ENCODE measurements around the gene DDX24.
A peak's percentile ranks its signal among the peaks of the same experiment; 100 is the strongest.

The DDX24 gene

DNA sequence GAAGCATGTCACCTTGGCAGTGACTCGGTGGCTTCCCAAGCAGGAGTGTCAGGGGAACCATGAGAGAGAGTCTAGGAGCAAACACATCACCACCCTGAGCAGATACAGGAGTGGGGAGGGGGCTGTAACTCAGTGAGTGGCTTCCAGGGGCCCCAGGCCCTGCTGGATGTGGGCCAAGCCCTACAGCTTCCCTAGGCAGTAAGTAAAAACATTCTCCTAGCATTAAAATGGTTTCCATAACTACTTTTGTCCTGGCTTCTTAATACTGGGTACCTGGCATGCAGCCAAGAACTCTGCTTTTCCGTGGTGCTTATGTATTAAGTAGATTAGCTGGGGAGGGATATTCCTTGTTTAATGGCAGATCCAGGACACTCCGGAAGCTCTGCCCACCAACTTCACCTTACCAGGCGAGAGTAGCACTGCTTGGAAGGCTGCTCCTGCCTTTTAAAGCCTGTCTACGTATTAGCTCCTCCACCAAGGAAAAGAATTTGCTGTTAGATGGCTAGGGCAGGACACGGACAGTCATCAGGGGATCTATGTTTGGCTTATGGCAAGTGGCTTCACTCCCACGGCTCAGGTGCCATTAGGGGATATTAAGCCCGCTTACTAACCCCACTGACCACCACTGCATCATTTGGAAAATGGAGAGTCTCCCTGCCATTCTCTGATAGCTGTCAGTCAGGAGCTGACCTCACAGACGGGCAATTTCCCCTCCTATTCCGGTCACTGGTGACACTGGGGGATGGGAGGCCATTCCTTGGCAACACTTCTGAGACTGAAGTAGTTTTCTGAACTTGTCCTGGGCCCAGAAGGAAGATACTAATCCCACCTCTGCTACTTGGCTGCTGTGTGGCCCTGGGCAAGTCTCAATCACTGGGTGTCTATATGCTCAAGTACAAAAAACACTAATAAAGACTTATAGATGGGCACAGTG is 32.0 kb downstream of the DDX24 start:
- DNase-seq (ENCODE audit: low read depth in 2 of 2) = no peak

DNA sequence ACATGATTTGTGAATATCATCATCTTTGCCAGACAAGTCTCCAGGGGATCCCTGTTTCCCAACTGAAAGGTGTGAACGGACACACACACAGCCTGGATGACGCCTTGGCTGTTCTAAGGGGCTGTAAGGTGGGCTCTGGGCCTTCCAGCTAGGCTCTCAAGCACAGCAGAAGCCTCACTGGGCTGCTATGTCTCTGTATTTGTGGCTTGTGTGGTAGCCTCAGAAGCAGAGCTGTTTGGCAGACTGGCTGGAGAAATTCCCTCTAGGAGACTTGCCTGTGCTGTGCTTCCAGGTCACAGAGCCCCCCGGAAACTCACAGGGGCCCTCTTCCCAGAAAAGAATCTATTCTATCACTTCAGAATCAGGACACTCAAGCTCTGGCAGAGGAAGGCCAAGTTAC is 33.4 kb downstream of the DDX24 start:
- DNase-seq (ENCODE audit: low read depth in 2 of 2) = no peak

DNA sequence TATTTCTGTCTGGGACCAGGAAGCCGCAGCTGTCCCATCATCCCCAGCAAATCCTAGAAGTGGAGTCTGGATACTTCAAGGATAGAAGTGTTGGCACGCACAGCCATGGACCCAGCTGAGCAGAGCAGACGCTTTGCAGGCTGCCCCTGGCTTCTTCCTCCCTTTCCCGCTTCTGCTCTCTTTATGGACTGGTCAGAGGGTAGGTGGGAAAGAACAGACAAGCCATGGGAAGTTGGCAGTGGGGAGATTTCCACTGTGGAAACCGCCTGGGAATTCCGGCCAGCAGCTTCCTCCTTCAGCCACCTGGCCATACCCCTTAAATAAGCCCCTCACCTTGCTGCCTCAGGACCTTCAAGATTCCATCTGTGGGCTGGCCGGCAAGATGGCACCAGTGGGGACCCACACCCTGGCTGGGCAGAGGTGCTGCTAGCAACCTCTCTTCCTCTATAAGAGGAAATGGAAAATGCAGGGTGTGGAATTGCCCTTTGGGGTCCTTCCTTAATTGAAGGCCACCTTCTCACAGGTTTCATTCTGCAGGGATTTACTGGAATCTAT is 34.2 kb downstream of the DDX24 start:
- no peak for DNase-seq (ENCODE audit: low read depth in 2 of 2)

DNA sequence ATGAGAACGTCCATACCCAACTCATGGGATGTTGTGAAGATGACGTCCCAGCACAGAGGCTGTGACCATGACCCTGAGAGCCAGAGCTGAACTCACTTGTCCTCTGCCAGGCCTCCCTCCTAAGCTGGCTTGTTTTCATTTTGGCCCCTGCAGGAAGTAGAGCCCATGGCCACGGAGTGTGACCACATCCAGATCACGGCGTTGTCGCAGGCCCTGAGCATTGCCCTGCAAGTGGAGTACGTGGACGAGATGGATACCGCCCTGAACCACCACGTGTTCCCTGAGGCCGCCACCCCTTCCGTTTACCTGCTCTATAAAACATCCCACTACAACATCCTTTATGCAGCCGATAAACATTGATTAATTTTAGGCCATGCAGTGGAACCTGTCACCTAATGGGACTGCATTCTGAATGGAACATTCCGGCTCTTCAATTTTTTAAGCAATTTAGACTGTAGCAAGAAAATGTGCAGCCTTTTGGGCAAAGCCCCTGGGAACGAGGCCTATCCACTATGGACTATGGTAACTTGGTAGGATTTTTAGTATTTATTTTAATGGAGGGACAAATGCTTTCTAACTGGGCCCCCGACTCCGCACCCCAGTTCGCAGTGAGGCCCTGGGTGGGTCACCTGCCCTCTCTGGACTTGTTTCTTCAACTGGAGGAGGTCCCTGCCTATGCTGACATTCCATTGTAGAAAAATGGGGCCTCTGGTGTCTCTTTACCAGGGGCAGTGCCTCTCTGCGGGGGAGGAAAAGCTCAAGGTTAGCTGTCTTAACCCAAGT is 35.2 kb downstream of the DDX24 start:
- no peak for DNase-seq (ENCODE audit: low read depth in 2 of 2)

DNA sequence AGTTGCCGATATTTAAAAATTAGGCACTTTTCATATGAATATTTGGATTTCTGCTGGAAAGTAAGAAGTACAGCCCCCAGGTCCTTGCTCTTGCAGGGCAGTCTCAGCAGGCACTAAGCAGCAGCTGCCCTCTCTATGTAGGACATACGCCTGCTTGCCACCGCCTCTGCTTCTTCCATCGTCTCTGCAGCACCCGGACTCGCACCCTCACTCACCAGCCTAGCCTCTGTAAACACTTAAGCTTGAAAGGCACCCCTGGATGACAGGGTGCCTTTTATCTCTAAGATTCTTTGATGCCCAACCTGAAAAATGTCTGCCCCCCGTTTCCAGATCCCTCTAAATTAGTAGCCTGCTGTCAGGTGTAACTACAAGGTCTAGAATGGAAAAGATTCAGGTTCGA is 35.9 kb downstream of the DDX24 start:
- DNase-seq (ENCODE audit: low read depth in 2 of 2) = no peak

DNA sequence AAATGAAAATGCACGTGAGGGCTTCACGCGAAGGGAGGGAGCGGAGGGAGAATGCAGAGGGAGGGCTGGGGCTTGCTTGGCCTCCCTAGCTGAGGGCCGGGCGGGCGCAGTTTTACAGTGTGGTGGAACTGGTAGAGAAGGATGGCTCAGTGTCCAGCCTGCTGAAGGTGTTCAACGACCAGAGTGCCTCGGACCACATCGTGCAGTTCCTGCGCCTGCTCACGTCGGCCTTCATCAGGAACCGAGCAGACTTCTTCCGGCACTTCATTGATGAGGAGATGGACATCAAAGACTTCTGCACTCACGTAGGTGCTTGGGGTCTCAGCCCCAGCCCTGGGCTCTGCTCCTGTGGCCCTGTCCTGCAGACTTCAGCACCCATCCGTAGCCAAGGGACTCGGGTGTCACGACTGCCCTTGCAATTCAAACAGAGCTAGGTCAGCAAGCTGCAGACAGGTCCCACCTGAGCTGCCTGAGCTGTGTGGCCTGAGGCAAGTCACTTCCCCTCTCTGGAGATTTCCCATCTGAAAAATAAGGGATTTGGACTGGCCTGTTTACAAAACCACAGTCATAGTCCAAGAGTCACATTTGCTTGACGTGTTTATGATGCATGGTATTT is 36.4 kb downstream of the DDX24 start:
- no peak for DNase-seq (ENCODE audit: low read depth in 2 of 2)

DNA sequence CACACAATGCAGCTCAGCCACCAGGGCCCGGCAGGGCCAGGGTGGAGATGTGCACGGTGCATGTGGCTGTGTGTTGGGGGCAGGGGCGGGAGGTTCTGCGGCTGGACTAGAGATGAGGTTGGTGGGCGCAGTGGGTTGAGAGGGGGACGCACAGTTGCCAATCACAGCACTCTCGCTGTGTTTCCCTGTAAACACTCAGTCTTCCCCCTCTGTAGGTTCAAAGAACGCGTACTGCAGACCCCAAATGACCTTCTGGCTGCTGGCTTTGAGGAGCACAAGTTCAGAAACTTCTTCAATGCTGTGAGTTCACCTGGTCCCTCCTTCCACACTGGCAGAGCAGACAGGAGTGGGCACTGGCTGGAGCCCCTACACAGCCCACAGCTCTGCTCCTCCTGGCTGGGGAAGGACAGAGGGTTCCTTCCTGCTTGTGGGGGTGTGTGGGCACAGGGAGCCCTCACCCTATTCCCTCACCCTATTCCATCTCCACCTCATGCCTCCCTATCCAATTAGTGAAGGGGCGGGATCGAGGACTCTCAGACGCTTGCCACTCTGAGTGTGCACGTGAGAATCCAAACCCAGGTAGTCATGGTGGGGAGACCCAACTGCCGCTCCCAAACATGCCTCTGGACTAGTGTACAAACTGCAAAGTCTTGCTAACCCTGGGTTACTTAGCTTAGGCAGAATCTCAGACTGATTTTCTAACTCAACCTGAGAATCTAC is 37.1 kb downstream of the DDX24 start:
- no peak for DNase-seq (ENCODE audit: low read depth in 2 of 2)

DNA sequence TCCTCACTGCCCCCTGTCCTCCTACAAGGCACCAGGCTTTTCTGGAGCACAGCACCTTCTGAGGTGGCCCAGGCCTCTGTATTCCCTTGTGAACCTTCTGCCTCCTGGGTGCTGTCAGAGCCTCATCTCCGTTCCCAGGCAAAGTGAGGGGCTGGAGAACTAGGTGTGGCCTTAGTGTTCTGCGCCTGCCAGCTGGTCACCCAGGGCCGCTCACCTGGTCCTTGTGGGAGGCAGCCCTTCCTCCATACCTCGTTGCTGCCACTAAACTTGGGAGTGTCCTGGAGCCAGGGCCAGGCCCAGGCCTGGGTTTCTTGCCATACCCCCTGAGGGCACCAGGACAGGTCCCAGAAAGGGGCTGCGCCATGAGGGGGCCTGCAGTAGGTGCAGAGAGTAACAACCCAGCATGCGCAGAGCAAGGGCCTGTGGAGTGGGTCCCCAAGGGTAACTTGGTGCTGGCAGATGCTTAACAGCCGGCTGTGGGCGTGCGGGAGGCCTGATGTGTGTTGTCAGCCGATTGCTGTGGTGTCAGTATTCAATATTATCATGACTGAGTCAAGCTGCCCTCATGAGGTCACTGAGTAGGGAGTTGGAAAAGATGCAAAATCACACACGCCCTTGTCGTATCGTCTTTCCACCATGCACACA is 37.8 kb downstream of the DDX24 start:
- no peak for DNase-seq (ENCODE audit: low read depth in 2 of 2)

DNA sequence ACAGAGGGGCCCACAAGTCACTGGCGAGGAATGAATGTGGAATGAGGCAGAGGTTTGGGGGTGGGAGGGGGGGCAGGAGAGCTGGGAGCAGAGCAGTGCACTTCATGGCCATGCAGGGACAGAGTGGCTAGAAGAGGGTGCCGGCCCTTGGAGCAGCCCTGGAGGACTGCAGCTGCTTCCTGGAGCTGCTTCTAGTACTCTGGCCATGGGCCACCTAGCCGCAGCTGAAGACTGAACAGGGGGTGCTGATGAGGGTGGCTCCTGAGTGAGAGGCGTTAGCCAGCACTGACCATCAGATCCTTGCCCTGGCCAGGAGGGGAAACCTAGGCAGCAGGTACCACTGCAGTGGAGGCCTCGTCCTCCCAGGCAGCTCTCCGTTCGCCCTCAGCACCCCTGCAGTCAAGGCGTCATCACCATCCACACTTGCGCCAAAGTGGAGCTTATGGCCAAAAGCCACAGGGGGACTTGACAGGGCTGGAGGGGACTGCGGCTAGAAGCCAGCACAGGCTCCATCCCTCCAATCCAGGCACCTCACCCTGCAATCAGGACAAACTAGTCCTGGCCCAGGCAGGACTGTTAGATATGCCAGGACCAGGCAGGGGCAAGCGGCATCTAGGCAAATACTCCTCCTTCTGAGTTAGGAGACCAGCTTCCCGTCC is 38.4 kb downstream of the DDX24 start:
- no peak for DNase-seq (ENCODE audit: low read depth in 2 of 2)

DNA sequence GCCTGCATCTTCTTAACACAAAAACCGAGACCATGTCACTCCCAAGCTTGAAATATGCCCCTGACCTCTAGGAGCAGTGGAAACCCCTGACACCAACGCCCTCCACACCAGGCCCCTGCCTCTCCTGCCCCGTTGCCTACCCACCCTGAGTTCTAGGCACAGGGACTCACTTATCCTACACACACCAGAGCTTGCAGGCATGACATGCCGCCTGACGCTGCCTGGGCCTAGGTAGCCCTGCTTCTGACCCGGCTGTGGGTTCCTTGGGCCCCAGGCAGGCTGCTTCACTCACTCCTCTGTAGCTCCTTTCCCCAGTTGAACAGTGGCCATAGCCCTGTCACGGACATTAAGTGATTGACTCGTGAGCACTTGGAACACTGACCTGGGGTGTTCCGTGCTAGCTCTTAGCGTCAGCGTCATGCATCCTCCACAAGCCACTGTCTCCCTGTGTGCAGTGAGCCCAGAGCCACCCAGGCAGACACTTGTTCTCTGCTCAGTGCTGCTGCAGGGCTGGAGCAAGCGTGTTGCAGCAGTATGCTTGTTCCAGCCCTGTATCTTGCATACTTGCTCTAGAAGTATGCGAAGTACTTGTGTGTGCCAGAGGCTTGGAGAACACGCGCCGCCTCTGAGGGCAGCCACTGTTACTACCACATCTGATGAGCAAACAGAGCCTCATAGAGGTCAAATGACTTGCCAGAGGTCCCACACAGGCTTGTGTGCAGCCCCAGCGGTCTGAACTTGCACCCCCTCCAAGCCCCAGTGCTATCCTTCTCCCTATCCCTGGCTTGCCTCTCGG is 39.3 kb downstream of the DDX24 start:
- DNase-seq (ENCODE audit: low read depth in 2 of 2) = no peak

DNA sequence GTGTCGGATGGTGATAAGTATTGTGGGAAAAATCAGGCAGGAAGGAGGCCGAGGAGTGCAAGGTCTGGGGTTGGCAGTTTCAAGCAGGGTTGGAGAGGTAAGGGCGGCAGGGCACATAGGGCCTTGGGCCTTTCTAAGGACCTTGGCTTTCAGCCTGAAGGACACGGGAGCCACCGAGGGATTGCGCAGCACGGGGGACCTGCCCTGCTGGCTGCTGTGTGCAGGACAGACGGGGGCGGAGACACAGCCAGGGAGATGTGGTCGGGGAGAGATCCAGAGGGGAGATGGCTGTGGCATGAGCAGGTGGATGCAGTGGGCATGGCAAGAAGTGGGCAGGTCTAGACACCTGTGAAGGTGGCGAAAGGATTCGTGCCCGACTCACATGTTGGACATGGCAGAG is 40.2 kb downstream of the DDX24 start:
- no peak for DNase-seq (ENCODE audit: low read depth in 2 of 2)

DNA sequence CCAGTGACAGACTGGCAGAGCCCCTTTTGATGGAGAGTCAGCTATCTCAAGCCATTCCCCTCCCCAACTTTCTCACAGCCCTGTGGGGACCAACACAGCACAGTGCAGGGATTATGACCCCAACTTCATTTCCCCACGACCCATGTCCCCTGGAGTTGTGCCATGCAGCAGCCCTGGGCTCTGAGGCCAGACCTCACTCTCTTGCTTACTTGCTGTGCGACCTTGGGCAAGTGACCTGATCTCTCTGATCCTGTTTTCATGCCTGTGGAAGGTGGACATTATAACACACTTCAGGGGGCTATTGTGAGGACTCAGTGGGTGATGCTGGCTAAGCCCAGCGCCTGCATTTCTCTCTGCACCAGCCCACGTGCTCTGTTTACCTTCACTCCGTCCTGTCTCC is 40.8 kb downstream of the DDX24 start:
- DNase-seq (ENCODE audit: low read depth in 2 of 2) = no peak

DNA sequence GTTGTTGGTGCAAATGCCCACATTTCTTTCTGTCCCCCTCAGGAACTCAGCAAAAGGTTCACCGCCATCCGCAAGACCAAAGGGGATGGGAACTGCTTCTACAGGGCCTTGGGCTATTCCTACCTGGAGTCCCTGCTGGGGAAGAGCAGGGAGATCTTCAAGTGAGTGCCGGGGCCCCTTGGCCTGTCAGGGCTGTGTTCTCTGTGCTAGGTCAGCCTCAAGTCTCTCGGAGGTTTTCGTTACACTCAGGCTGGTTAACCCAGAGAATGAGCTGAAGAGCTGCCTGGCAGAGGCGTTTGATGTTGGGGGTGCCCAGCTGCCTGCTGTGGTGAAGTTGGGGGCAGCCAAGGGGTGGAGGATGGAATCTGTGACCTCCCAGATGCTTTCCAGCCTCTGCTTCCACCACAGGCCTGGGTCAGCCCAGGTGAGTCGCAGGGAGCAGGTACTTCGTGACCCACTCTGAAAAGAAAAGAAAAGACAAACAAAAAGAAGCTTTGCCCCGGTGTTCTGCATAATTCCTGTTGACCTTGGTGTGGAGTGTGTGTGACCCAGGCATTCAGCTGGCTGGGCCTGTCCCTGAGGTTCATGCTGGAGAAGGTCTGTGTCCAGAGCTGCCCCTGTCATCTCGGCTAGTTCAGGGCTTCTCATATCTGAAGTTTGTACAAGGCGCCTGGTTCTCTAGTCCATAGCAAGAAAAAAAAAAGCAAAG is 41.9 kb downstream of the DDX24 start:
- DNase-seq (ENCODE audit: low read depth in 2 of 2) = no peak

DNA sequence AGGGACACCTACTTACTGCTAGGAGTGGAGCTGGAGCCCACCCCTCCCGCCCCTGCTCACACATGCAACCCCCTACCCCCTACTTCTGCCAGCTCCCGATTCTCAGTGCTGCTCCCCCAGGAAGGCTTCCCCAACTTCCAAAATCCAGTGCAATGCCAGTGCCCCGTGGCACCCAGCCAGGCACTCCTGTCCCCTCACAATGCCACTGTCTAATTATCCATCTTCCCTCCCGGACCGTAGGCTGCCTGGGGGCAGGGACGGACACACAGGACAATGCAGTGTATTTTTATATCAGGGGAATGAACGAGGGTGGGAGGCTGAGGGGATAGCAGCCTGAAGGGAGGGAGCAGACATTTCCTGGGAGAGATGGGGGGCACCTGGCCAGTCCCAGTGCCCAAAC is 42.5 kb downstream of the DDX24 start:
- no peak for DNase-seq (ENCODE audit: low read depth in 2 of 2)

DNA sequence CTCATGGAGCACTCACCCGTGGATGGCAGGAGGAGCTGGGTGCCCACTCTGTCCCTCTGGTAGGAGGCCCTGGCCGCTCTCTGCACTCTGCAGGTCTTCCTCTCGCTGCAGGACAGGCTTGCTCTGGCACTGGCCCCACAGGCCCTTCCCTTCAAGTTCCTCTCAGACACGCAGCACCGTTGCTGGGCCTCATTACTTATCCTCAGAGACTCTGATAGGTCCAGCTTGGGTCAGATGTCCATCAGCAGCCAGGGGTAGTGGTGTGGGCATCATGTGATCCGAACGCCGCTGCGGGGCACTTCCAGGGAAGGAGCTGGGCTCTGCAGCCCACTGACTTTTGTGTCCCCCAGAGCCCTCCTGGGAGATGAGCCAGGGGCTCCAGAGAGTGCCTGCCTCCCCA is 43.0 kb downstream of the DDX24 start:
- no peak for DNase-seq (ENCODE audit: low read depth in 2 of 2)

DNA sequence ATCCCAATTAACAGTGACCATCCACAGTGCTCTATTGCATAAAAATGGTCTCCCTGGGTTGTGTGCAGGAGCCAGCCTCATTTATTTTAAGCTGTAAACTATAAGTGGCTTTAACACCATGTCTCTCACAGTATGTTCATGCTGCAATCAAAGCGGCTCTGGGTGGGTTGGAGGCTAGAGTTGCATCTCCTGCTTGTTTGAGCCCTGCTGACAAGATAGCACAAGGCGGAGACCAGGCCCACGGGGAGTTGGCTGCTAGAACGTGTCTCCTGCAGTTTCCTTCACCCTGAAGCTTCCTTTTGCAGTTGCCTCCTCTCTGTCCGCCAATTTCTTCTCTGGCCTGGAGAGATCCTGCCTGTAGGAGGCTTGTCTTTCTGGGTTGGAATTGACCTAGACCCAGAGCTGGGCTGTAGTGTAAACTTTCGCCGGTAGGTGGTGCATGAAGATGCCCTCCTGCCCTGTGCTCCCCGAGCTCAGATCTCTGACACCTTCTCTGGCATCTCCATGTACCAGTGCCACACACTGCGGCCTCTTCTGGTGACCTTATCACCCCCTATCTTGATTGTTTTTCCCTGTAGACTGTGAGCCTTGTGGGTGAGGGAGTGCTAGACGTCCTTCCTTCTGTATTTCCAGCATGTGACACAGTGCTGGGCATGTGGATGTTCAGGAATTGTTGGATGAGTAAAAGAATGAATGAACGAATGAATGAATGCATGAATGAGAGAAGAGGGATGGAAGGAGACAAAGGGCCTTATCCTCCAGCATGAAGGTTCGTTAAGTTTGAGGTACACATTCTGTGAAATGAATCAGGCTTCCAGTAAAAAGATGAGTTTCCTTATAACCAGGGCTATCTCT is 44.5 kb downstream of the DDX24 start:
- peak; percentile 56 to 77 for DNase-seq (ENCODE audit: low read depth in 2 of 2)

DNA sequence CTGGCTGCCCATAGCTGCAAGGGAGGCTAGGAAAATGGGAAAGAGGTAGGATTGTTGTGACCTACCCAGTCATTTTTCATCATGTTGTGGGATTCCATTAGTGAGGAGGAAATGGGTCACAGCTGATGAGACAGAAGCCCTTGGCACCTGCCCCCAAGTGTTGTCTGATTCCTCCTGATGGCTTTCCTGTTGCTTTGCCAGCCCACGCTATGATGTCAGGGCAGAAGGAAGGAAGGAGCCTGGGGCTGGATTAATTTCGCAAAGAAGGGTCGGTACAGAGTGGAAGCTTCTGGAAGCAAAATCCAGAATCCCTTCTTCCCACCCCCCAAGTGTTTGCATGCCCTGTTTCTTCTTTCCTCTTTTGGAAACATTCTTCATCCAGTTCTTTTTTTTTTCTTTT is 46.1 kb downstream of the DDX24 start:
- DNase-seq (ENCODE audit: low read depth in 2 of 2) = no peak

DNA sequence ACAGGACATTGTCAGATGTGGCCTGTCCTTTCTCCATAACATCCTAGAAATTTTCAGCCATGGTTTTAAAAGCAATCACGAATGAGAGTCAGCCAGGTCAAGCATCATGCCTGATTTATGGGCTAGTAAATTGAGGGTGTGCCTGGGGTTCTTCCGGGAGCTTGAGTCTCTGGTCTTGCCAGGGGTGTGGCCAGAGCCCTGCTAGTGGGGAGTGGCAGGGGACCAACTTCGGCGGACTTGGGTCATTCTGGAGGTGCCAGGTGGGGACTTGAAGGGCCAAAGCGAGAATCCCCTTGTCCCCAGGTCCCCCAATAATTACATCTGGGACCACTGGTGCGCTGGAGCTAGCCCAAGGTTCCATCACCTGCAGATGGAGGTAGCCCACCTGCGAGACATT is 49.1 kb downstream of the DDX24 start:
- no peak for DNase-seq (ENCODE audit: low read depth in 2 of 2)

All from stimulated activated CD4-positive, alpha-beta T cell treated with anti-CD3 and anti-CD28 coated beads, Interleukin-12 subunit alpha, Interleukin-12 subunit beta, amount 100 ng/mL, for 24 hours (primary cell).